ENCODE results near the gene QSOX1. TPM values are rescaled to one million over a fixed set of nuclear protein-coding genes. Genes with fewer than 3 reads are reported as not detected.

The QSOX1 gene
- total and polyA plus RNA-seq, 2 donors (not counting 3 experiments of a cell fraction or from before 2014, with no cell fraction given): 256 to 415 TPM

DNA sequence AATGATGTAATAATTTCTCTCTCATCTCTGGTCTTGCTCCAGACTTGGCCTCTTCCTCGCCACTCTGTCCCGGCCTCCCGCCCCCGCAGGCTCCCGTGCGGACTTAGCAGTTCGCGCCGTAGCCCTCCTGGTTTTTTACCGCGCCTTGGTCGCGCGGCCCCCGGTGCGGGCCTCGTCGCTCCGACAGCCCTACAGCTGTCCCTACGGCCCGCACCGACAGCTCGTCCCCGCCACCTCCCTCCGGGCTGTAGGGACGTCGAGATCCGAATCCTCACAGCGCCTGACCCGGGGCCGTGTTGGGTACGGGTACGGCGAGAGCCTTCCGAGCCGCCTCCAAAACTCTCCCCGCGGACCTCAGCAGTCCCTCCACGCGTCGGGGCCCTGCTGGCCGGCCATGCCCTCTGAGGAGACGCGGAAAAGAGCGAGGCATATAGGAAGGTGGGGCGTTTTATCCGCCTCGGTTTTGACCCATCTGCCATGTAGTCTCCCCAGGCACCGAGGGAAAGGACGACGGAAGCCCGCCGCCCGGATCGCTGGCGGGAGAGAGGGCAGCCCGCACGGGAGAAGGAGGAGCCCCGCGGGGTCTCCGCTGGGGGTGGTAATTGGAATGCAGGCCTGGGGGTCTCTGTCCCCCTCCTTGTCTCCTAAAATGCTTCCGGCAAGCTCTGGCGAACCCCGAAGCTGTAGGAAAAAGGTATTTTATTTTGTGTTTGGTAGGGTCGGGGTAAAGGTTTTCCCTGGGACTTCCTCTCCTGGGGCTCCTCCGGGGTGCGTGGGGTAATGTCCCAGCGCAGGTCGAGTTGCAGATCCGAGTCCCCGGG lies 78.7 kb downstream of the QSOX1 start:
- dilution Hi-C loops (cut with MboI; ENCODE audit: extremely low pct_ligation_motif_present, low sequenced_read_pairs): no loop called here
- no peaks in the 10 kb centered on the region for H3K36me3 ChIP-seq (ENCODE audit: control insufficient read depth in 2 of 2, extremely low read depth in 1 of 2, insufficient read depth in 2 of 2, low read length in 2 of 2)
- no peak overlapping the region for H3K27ac ChIP-seq (ENCODE audit: insufficient read depth, low read depth, low read length)
- H3K9me1 ChIP-seq (replicated peaks; ENCODE audit: control insufficient read depth, extremely low read depth, insufficient read depth, low read length): no peaks in the 10 kb centered on the region
- no peak overlapping the region for H3K9ac ChIP-seq (replicated peaks; ENCODE audit: extremely low read depth, insufficient read depth, low read length)
- peaks cover 79 to 92% of the 10 kb centered on the region in 2 experiments for H3K27me3 ChIP-seq (ENCODE audit: control insufficient read depth in 2 of 2, insufficient read depth in 2 of 2, low read length in 2 of 2)
- no peak overlapping the region for H3K4me3 ChIP-seq (replicated peaks in 1 of 3; ENCODE audit: insufficient read depth in 1 of 3, low read depth in 1 of 3, low read length in 3 of 3)
- TF ChIP-seq MYC (IDR thresholded peaks at IDR 0.05; ENCODE audit: low read depth, low read length) (no peak), EZH2 (IDR thresholded peaks at IDR 0.05; ENCODE audit: borderline replicate concordance, low read depth, low read length, severe bottlenecking) (peak; percentile 99)
- FAIRE-seq (no peak), DNase-seq (ENCODE audit: low read depth, low spot score) (no peak)
- no peak overlapping the region for H3K4me2 ChIP-seq (ENCODE audit: insufficient read depth, low read length)
- H2AFZ ChIP-seq (ENCODE audit: low read depth, low read length): no peak overlapping the region
- no peaks in the 10 kb centered on the region for H4K20me1 ChIP-seq (replicated peaks; ENCODE audit: control insufficient read depth, extremely low read depth, insufficient read depth, low read length)
- intact Hi-C loops (cut with micrococcal nuclease): no loop called here
- H3K79me2 ChIP-seq (ENCODE audit: control insufficient read depth, insufficient read depth, low read length): no peaks in the 10 kb centered on the region
- POLR2A ChIA-PET: no interaction called here
- H3K9me3 ChIP-seq (replicated peaks; ENCODE audit: control insufficient read depth, insufficient read depth, low read length): no peaks in the 10 kb centered on the region
- CTCF ChIA-PET: interaction anchor here (1.4 kb wide), 1 partner anchor 19 kb away, joined by 5 read pairs; no protein-coding TSS in a partner anchor
- H3K4me1 ChIP-seq (ENCODE audit: control insufficient read depth, extremely low read depth, insufficient read depth, low read length): peaks cover 25% of the 10 kb centered on the region
- no TSS peak for BruUV-seq (replicated peaks)

DNA sequence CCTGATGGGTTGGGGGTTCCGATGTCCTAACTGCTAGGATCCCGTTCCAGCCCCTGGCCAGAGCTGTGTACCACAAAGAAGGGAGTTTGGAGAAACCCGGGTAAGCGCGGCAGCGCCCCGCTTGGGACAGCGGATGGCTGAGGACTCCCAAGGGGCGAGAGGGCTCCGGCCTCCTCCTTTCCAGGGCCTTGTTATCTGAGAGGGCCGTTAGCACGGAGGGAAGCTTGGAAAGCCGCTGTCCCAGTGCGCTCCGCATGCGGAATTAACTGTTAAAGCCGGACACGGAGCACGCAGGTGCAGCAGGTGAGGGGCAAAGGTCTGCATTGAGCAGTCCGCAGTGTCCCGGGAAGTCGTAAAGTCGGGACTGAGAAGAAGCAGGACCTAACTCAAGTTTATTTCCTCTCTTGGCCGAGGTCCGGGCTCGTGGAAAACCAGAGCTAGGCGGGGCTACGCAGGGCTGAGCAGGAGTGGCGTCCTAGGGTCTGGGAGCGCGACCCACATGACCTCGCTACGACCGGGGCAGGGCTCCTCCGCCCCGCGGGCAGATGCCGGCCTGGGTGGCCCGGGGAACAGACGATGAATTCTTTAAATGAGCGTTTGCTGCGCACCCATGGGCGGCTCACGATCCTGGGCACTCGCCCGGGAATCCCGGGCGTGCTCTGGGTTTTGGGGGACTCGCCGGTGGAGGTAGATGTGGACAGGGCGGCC lies 79.9 kb downstream of the QSOX1 start:
- no peak overlapping the region for H3K27ac ChIP-seq (ENCODE audit: insufficient read depth, low read depth, low read length)
- no peak for FAIRE-seq
- H3K9me1 ChIP-seq (replicated peaks; ENCODE audit: control insufficient read depth, extremely low read depth, insufficient read depth, low read length): no peaks in the 10 kb centered on the region
- TF ChIP-seq EZH2 (IDR thresholded peaks at IDR 0.05; ENCODE audit: borderline replicate concordance, low read depth, low read length, severe bottlenecking): peak; percentile 80
- no peak for TF ChIP-seq MYC (IDR thresholded peaks at IDR 0.05; ENCODE audit: low read depth, low read length)
- ChIA-PET POLR2A (no interaction called here), CTCF (no interaction called here)
- no peaks in the 10 kb centered on the region for H3K36me3 ChIP-seq (ENCODE audit: control insufficient read depth in 2 of 2, extremely low read depth in 1 of 2, insufficient read depth in 2 of 2, low read length in 2 of 2)
- H3K79me2 ChIP-seq (ENCODE audit: control insufficient read depth, insufficient read depth, low read length): no peaks in the 10 kb centered on the region
- H3K4me2 ChIP-seq (ENCODE audit: insufficient read depth, low read length): no peak overlapping the region
- dilution Hi-C loops (cut with MboI; ENCODE audit: extremely low pct_ligation_motif_present, low sequenced_read_pairs): no loop called here
- H4K20me1 ChIP-seq (replicated peaks; ENCODE audit: control insufficient read depth, extremely low read depth, insufficient read depth, low read length): no peaks in the 10 kb centered on the region
- BruUV-seq (replicated peaks): no TSS peak
- no peak overlapping the region for H2AFZ ChIP-seq (ENCODE audit: low read depth, low read length)
- no peak overlapping the region for H3K4me3 ChIP-seq (replicated peaks in 1 of 3; ENCODE audit: insufficient read depth in 1 of 3, low read depth in 1 of 3, low read length in 3 of 3)
- no peak for DNase-seq (ENCODE audit: low read depth, low spot score)
- H3K4me1 ChIP-seq (ENCODE audit: control insufficient read depth, extremely low read depth, insufficient read depth, low read length): peaks cover 19% of the 10 kb centered on the region
- H3K9me3 ChIP-seq (replicated peaks; ENCODE audit: control insufficient read depth, insufficient read depth, low read length): no peaks in the 10 kb centered on the region
- no peak overlapping the region for H3K9ac ChIP-seq (replicated peaks; ENCODE audit: extremely low read depth, insufficient read depth, low read length)
- intact Hi-C loops (cut with micrococcal nuclease): no loop called here
- peaks cover 83 to 92% of the 10 kb centered on the region in 2 experiments for H3K27me3 ChIP-seq (ENCODE audit: control insufficient read depth in 2 of 2, insufficient read depth in 2 of 2, low read length in 2 of 2)

All from endothelial cell of umbilical vein (primary cell).